Neural cell (in vitro differentiated cells): ENCODE data around the gene UACA.

Experiments used
- EP300 ChIP-seq: fragments of 450-650 bp; conservative IDR thresholded peaks from 2 replicates; pipeline ENCODE4 v1.6.1; 2014; ENCODE audit warnings: antibody characterized with exemption, mild to moderate bottlenecking, moderate library complexity; ENCODE audit not compliant: poor library complexity, severe bottlenecking
- EZH2 ChIP-seq: fragments of 200-600, 300-800 bp; shearing (Covaris generic), sonication (generic); IDR thresholded peaks from 2 replicates; pipeline ENCODE4 v1.6.1; 2014; ENCODE audit warnings: antibody characterized with exemption, low read length, borderline replicate concordance, mild to moderate bottlenecking; ENCODE audit not compliant: insufficient read depth, poor library complexity, severe bottlenecking
- MXI1 ChIP-seq: fragments of 450-650 bp; conservative IDR thresholded peaks from 2 replicates; pipeline ENCODE4 v1.6.1; 2014; ENCODE audit warnings: antibody characterized with exemption, mild to moderate bottlenecking; ENCODE audit not compliant: poor library complexity, severe bottlenecking
- TF ChIP-seq, protein P1 (sequence below): fragments of 450-650 bp; IDR thresholded peaks from 2 replicates; pipeline ENCODE4 v1.5.1; 2014; ENCODE audit warnings: antibody characterized with exemption, mild to moderate bottlenecking, moderate library complexity; ENCODE audit not compliant: poor library complexity, severe bottlenecking
- TF ChIP-seq, protein P2 (sequence below): IDR thresholded peaks from 2 replicates; pipeline ENCODE4 v1.6.1; 2012; ENCODE audit warnings: borderline replicate concordance

DNA sequence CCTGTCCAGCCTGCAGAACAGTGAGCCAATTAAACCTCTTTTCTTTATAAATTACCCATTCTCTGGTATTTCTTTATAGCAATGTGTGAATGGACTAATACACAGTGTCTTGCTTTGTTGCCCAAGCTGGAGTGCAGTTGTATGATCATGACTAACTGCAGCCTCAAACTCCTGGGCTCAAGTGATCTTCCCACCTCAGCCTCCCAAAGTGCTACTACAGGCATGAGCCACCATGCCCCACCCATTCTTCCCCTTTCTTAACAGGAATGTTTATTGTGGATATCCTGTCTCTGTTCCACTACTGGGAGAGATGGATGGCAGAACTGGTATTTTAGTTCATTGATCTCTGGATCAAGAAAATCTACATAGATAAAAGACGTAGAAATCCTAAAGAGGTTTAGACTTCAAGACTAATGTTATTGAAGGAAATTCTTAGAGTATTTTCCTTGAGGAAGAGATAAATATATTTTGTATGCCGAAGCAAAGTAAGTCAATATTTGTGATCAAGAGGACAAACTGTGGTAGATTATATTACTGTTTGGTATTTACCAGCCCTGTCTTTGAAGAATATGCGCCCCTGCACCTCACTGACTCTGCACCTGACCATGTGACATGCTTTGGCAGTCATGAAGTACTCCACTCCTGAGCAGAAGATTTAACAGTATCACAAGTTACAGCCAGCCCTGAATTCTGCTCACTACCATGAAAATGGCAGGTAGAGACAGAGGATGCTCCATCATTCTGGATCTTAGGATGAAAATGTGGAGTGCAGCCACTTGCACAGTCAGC is 42.9 kb downstream of the UACA start:
- TF ChIP-seq EP300, result no peak
- TF ChIP-seq, protein P1, sequence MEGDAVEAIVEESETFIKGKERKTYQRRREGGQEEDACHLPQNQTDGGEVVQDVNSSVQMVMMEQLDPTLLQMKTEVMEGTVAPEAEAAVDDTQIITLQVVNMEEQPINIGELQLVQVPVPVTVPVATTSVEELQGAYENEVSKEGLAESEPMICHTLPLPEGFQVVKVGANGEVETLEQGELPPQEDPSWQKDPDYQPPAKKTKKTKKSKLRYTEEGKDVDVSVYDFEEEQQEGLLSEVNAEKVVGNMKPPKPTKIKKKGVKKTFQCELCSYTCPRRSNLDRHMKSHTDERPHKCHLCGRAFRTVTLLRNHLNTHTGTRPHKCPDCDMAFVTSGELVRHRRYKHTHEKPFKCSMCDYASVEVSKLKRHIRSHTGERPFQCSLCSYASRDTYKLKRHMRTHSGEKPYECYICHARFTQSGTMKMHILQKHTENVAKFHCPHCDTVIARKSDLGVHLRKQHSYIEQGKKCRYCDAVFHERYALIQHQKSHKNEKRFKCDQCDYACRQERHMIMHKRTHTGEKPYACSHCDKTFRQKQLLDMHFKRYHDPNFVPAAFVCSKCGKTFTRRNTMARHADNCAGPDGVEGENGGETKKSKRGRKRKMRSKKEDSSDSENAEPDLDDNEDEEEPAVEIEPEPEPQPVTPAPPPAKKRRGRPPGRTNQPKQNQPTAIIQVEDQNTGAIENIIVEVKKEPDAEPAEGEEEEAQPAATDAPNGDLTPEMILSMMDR, result no peak
- TF ChIP-seq EZH2, result no peak
- TF ChIP-seq, protein P2, sequence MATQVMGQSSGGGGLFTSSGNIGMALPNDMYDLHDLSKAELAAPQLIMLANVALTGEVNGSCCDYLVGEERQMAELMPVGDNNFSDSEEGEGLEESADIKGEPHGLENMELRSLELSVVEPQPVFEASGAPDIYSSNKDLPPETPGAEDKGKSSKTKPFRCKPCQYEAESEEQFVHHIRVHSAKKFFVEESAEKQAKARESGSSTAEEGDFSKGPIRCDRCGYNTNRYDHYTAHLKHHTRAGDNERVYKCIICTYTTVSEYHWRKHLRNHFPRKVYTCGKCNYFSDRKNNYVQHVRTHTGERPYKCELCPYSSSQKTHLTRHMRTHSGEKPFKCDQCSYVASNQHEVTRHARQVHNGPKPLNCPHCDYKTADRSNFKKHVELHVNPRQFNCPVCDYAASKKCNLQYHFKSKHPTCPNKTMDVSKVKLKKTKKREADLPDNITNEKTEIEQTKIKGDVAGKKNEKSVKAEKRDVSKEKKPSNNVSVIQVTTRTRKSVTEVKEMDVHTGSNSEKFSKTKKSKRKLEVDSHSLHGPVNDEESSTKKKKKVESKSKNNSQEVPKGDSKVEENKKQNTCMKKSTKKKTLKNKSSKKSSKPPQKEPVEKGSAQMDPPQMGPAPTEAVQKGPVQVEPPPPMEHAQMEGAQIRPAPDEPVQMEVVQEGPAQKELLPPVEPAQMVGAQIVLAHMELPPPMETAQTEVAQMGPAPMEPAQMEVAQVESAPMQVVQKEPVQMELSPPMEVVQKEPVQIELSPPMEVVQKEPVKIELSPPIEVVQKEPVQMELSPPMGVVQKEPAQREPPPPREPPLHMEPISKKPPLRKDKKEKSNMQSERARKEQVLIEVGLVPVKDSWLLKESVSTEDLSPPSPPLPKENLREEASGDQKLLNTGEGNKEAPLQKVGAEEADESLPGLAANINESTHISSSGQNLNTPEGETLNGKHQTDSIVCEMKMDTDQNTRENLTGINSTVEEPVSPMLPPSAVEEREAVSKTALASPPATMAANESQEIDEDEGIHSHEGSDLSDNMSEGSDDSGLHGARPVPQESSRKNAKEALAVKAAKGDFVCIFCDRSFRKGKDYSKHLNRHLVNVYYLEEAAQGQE, result no peak
- no peak for TF ChIP-seq MXI1
